Keratinocyte (primary cell): ENCODE data around the gene DNAJC13.

Source experiments
- CTCF ChIP-seq, 3 experiments: IDR thresholded peaks in 1 of 3; conservative IDR thresholded peaks in 1 of 3; optimal IDR thresholded peaks in 1 of 3; 2 replicates in 2 of 3; 3 replicates in 1 of 3; pipeline versions ENCODE3 to v1.5.1; 2011; ENCODE audit warnings: low read length in 3 of 3, mild to moderate bottlenecking in 3 of 3, moderate library complexity in 2 of 3, control low read depth in 1 of 3, inconsistent platforms in 1 of 3; ENCODE audit not compliant: insufficient read depth in 2 of 3; ENCODE audit errors: extremely low read depth in 1 of 3
- EZH2 ChIP-seq: IDR thresholded peaks from one replicate; pipeline ENCODE4 v1.6.1; 2012; ENCODE audit warnings: inconsistent platforms, mild to moderate bottlenecking, low read length, moderate library complexity

GRCh38 chr3:132543011-132543739 lies 125.9 kb downstream of the DNAJC13 start:
- TF ChIP-seq CTCF (optimal IDR thresholded peaks at IDR 0.05 in 1 of 3, IDR thresholded peaks at IDR 0.05 in 1 of 3, conservative IDR thresholded peaks at IDR 0.05 in 1 of 3; ENCODE audit: extremely low read depth in 1 of 3, insufficient read depth in 2 of 3, low read length in 3 of 3) = no peak
- TF ChIP-seq EZH2 = no peak
